ENCODE data around the gene RNF40.

DNA sequence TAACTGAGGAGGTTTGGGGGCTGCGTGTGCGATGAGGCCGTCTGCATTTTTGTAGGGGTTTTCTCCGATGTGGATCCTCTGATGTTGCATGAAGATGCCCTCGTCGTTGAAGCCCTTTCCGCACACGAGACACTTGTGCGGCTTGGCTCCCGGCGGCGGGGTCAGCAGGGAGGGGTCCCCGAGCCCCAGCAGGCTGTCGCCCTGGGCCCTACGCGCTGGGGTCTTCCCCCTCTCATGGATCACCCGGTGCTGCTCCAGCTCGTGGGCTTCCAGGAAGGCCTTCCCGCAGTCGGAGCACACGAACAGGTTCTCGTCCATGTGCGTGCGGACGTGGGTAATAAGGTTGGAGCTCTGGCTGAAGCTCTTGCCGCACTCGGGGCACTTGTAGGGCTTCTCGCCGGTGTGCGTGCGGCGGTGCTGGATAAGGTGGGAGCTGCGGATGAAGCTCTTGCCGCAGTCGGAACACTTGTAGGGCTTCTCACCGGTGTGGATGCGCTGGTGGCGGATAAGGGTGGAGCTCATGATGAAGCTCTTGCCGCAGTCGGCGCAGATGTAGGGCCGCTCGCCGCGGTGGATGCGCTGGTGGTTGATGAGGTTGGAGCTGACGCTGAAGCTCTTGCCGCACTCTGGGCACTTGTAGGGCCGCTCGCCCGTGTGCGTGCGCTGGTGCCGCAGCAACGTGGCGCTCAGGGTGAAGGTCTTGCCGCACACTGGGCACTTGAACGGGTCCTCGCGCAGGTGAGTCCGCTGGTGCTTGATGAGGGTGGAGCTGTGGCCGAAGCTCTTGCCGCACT lies 20.6 kb downstream of the RNF40 start:
- TF ChIP-seq RAD21 (conservative IDR thresholded peaks at IDR 0.05) = no peak
- TF ChIP-seq, protein P1, sequence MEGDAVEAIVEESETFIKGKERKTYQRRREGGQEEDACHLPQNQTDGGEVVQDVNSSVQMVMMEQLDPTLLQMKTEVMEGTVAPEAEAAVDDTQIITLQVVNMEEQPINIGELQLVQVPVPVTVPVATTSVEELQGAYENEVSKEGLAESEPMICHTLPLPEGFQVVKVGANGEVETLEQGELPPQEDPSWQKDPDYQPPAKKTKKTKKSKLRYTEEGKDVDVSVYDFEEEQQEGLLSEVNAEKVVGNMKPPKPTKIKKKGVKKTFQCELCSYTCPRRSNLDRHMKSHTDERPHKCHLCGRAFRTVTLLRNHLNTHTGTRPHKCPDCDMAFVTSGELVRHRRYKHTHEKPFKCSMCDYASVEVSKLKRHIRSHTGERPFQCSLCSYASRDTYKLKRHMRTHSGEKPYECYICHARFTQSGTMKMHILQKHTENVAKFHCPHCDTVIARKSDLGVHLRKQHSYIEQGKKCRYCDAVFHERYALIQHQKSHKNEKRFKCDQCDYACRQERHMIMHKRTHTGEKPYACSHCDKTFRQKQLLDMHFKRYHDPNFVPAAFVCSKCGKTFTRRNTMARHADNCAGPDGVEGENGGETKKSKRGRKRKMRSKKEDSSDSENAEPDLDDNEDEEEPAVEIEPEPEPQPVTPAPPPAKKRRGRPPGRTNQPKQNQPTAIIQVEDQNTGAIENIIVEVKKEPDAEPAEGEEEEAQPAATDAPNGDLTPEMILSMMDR (IDR thresholded peaks at IDR 0.05; ENCODE audit: poor library complexity, severe bottlenecking) = no peak
